ENCODE data around the gene EYA3. TPM values are rescaled to one million over a fixed set of nuclear protein-coding genes. Genes with fewer than 3 reads are reported as not detected.

Gene EYA3
- total RNA-seq, 1 donor, result 26.3 TPM

GRCh38 chr1:28062806-28063205, 25.6 kb downstream of the EYA3 start:
- DNase-seq (ENCODE audit: low read depth), result peak; percentile 30
- no peak for TF ChIP-seq CTCF (IDR thresholded peaks at IDR 0.05; ENCODE audit: insufficient read depth, low read depth, low read length)
- no peak overlapping the region for H3K4me3 ChIP-seq (ENCODE audit: low read depth, low read length)

GRCh38 chr1:28058971-28059878, 29.2 kb downstream of the EYA3 start:
- DNase-seq (ENCODE audit: low read depth), result no peak
- TF ChIP-seq CTCF (IDR thresholded peaks at IDR 0.05; ENCODE audit: insufficient read depth, low read depth, low read length), result no peak

GRCh38 chr1:28058168-28058567, 30.2 kb downstream of the EYA3 start:
- DNase-seq (ENCODE audit: low read depth), result no peak
- TF ChIP-seq CTCF (IDR thresholded peaks at IDR 0.05; ENCODE audit: insufficient read depth, low read depth, low read length), result no peak
- no peak overlapping the region for H3K4me3 ChIP-seq (ENCODE audit: low read depth, low read length)

More at GRCh38 chr1:28058971-28059878, 29.2 kb downstream of the EYA3 start:
- peak overlapping the region; percentile 3 for H3K4me3 ChIP-seq (ENCODE audit: low read depth, low read length)

- no peak for DNase-seq (ENCODE audit: low read depth)
- no peak for TF ChIP-seq CTCF (IDR thresholded peaks at IDR 0.05; ENCODE audit: insufficient read depth, low read depth, low read length)
Observed at GRCh38 chr1:28056129-28056925, 32.1 kb downstream of the EYA3 start.

GRCh38 chr1:28050776-28051175, 37.6 kb downstream of the EYA3 start:
- no peak overlapping the region for H3K4me3 ChIP-seq (ENCODE audit: low read depth, low read length)
- no peak for DNase-seq (ENCODE audit: low read depth)
- no peak for TF ChIP-seq CTCF (IDR thresholded peaks at IDR 0.05; ENCODE audit: insufficient read depth, low read depth, low read length)

More at GRCh38 chr1:28056129-28056925, 32.1 kb downstream of the EYA3 start:
- H3K4me3 ChIP-seq (ENCODE audit: low read depth, low read length), result no peak overlapping the region

- TF ChIP-seq CTCF (IDR thresholded peaks at IDR 0.05; ENCODE audit: insufficient read depth, low read depth, low read length), result no peak
- no peak overlapping the region for H3K4me3 ChIP-seq (ENCODE audit: low read depth, low read length)
- no peak for DNase-seq (ENCODE audit: low read depth)
Observed at GRCh38 chr1:28046716-28047115, 41.7 kb downstream of the EYA3 start.
